Lower lobe of right lung (tissue), 2 donors: ENCODE results near the gene USP17L11. TPM values are rescaled to one million over a fixed set of nuclear protein-coding genes. Genes with fewer than 3 reads are reported as not detected.
"Not testable (repeated sequence)": the region's sequence is repeated elsewhere in the genome, so short reads cannot be mapped to it uniquely, and the experiment has no call there.

Experiments
- ATAC-seq, 2 donors: fragments of 200-7000 bp; cut with Tn5 transposase; one replicate each; pipeline ENCODE4 v1.9.1; 2020 to 2022; ENCODE audit warnings: mild to moderate bottlenecking in 2 of 2, moderate library complexity in 2 of 2
- DNase-seq: peaks from one replicate; pipeline ENCODE4 v3.0.0-alpha.2; 2020
- H3K27ac ChIP-seq: fragments of 200-600 bp; one replicate; pipeline ENCODE4 v1.8.0; 2022
- H3K27me3 ChIP-seq: fragments of 200-600 bp; one replicate; pipeline ENCODE4 v1.8.0; 2022; ENCODE audit warnings: low read depth
- H3K36me3 ChIP-seq: fragments of 200-600 bp; one replicate; pipeline ENCODE4 v1.8.0; 2022; ENCODE audit warnings: mild to moderate bottlenecking
- H3K4me1 ChIP-seq: fragments of 200-600 bp; one replicate; pipeline ENCODE4 v1.8.0; 2022
- H3K4me3 ChIP-seq: fragments of 200-600 bp; one replicate; pipeline ENCODE4 v1.8.0; 2022; ENCODE audit warnings: mild to moderate bottlenecking
- H3K9me3 ChIP-seq: fragments of 200-600 bp; one replicate; pipeline ENCODE4 v1.8.0; 2022
- intact Hi-C: fragments of 100-400 bp; cut with DNase I; formaldehyde crosslinking; loops from one replicate; pipeline ENCODE4 v1.11.0; 2022
- long read RNA-seq: library from polyadenylated mRNA; unstranded; transcript quantifications from one replicate; pipeline ENCODE4 v2.0.0, GENCODE V29; 2021
- total RNA-seq: library from RNA; stranded (reverse); fragmentation: NEBNext Ultra II Directional; extraction: Animal tissue kit (Norgen Biotek cat#: 25700); gene quantifications from one replicate; pipeline ENCODE4 v1.2.1, GENCODE V29; 2021
- donor health status: DM: no; HTN: yes; CAD: no; lungs with severe emphysema.

The USP17L11 gene, protein sequence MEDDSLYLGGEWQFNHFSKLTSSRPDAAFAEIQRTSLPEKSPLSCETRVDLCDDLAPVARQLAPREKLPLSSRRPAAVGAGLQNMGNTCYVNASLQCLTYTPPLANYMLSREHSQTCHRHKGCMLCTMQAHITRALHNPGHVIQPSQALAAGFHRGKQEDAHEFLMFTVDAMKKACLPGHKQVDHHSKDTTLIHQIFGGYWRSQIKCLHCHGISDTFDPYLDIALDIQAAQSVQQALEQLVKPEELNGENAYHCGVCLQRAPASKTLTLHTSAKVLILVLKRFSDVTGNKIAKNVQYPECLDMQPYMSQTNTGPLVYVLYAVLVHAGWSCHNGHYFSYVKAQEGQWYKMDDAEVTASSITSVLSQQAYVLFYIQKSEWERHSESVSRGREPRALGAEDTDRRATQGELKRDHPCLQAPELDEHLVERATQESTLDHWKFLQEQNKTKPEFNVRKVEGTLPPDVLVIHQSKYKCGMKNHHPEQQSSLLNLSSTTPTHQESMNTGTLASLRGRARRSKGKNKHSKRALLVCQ
- total RNA-seq = not detected
- long read RNA-seq = 0 reads

DNA sequence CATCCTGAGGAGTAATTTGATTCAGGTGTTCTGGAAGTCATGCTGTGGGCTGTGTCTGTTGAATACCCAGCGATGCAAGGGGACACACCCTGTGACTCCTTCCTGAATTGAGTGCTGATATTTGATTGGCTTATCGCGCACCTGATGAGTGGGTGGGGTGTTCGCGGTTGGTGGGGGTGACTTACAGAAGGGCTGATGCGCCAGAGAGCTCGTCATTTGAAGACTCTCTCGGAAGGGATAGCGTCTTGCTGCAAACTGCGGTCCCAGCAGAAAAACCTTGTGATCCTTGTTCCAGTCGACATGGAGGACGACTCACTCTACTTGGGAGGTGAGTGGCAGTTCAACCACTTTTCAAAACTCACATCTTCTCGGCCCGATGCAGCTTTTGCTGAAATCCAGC lies at the start of gene USP17L11:
Gene USP17L11, plus strand, starts transcription at position 301 of the 400 bp plus-strand sequence. Its CDS starts 0 bp downstream, at position 301.
- not testable (repeated sequence) for DNase-seq

DNA sequence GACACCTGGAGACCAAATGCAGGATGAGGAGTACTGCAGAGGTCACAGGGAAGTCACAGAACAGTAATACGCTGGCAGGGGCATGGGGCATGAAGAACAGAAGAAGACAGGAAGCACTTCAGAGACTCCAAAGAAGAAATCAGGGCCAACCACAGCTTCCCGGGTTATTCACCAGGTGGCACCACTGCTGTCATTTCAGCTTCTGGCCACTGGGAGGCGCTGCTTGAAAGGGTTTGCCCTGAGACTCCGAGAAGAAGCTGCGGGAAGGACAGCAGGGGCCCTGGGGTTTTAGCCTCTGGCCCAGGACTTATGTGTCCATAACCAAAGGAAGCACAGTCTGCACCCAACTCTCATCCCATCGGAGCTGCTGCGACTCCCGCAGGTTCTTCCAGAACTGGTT lies 49.2 kb upstream of the USP17L11 start:
- H3K27me3 ChIP-seq, DNase-seq, intact Hi-C loops, H3K36me3 ChIP-seq, ATAC-seq, H3K27ac ChIP-seq, H3K4me3 ChIP-seq, H3K4me1 ChIP-seq, H3K9me3 ChIP-seq: not testable (repeated sequence)

More for the DNA sequence above, at the start of gene USP17L11:
- H3K4me1 ChIP-seq, intact Hi-C loops, H3K36me3 ChIP-seq, H3K4me3 ChIP-seq, H3K27me3 ChIP-seq, H3K9me3 ChIP-seq, ATAC-seq, H3K27ac ChIP-seq: not testable (repeated sequence)

DNA sequence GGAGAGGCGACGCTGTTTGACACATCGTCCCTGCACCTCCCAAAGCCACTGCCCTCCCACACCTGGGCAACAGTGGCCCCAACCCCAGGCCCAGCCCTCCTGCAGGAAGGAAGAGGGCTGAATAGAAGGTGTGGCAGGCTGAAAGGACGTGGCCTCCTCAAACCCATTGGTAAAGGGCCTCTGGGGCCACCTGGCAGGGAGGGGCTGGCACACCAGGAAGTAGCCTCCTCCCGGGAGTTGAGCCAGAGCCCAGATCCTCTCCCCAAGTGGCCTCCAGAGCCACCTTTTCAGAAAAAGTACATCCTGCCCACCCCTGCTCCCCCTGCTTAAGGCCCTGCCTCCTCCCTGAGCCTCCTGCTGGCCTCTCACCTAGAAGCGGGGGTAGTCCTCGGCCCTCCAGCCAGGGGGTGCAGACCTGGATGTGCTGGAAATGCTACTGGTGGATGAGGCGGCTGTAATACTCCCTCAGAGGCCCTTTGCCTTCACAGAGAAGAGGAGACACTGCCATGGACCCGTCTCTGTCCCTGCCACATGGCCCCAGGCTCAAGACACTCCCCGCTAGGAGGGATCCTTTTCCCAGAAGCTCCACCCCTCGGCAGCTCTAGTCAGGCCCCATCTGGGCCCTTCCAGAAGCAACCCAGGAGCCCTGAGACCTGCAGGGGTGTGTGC lies 45.3 kb upstream of the USP17L11 start, which contains the start of gene FAM90A26:
Gene FAM90A26, plus strand, starts transcription at position 619 of the 669 bp plus-strand sequence. CDS start 2,764 bp downstream, outside the sequence.
- H3K27me3 ChIP-seq, H3K4me3 ChIP-seq, intact Hi-C loops, H3K9me3 ChIP-seq, ATAC-seq, H3K27ac ChIP-seq, H3K4me1 ChIP-seq, H3K36me3 ChIP-seq: not testable (repeated sequence)
- DNase-seq = peak; percentile 46

DNA sequence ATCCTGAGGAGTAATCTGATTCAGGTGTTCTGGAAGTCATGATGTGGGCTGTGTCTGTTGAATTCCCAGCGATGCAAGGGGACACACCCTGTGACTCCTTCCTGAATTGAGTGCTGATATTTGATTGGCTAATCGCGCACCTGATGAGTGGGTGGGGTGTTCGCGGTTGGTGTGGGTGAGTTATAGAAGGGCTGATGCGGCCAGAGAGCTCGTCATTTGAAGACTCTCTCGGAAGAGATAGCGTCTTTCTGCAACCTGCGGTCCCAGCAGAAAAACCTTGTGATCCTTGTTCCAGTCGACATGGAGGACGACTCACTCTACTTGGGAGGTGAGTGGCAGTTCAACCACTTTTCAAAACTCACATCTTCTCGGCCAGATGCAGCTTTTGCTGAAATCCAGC lies 4.8 kb upstream of the USP17L11 start, which contains the start of gene USP17L10:
Gene USP17L10, plus strand, starts transcription at position 301 of the 400 bp plus-strand sequence. Its CDS starts 0 bp downstream, at position 301.
- H3K4me1 ChIP-seq, H3K36me3 ChIP-seq, H3K4me3 ChIP-seq, H3K27me3 ChIP-seq, DNase-seq, H3K27ac ChIP-seq, intact Hi-C loops, ATAC-seq, H3K9me3 ChIP-seq: not testable (repeated sequence)

- intact Hi-C loops, H3K36me3 ChIP-seq, H3K27me3 ChIP-seq, H3K4me1 ChIP-seq, ATAC-seq, H3K27ac ChIP-seq, H3K4me3 ChIP-seq, H3K9me3 ChIP-seq: not testable (repeated sequence)
- DNase-seq = peak; percentile 22
Observed at GRCh38 chr4:9214701-9215100, 504 bp upstream of the USP17L11 start.

DNA sequence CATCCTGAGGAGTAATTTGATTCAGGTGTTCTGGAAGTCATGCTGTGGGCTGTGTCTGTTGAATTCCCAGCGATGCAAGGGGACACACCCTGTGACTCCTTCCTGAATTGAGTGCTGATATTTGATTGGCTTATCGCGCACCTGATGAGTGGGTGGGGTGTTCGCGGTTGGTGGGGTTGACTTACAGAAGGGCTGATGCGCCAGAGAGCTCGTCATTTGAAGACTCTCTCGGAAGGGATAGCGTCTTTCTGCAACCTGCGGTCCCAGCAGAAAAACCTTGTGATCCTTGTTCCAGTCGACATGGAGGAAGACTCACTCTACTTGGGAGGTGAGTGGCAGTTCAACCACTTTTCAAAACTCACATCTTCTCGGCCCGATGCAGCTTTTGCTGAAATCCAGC lies 4.6 kb downstream of the USP17L11 start, which contains the start of gene USP17L12:
Gene USP17L12, plus strand, starts transcription at position 301 of the 400 bp plus-strand sequence. Its CDS starts 0 bp downstream, at position 301.
- ATAC-seq, H3K27me3 ChIP-seq, H3K4me3 ChIP-seq, H3K9me3 ChIP-seq, H3K27ac ChIP-seq, H3K36me3 ChIP-seq, DNase-seq, H3K4me1 ChIP-seq, intact Hi-C loops: not testable (repeated sequence)

DNA sequence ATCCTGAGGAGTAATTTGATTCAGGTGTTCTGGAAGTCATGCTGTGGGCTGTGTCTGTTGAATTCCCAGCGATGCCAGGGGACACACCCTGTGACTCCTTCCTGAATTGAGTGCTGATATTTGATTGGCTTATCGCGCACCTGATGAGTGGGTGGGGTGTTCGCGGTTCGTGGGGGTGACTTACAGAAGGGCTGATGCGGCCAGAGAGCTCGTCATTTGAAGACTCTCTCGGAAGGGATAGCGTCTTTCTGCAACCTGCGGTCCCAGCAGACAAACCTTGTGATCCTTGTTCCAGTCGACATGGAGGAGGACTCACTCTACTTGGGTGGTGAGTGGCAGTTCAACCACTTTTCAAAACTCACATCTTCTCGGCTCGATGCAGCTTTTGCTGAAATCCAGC lies 9.4 kb downstream of the USP17L11 start, which contains the start of gene USP17L13:
Gene USP17L13, plus strand, starts transcription at position 301 of the 400 bp plus-strand sequence. Its CDS starts 0 bp downstream, at position 301.
- H3K27ac ChIP-seq, intact Hi-C loops, H3K4me3 ChIP-seq, H3K27me3 ChIP-seq, H3K4me1 ChIP-seq, DNase-seq, ATAC-seq, H3K9me3 ChIP-seq, H3K36me3 ChIP-seq: not testable (repeated sequence)

DNA sequence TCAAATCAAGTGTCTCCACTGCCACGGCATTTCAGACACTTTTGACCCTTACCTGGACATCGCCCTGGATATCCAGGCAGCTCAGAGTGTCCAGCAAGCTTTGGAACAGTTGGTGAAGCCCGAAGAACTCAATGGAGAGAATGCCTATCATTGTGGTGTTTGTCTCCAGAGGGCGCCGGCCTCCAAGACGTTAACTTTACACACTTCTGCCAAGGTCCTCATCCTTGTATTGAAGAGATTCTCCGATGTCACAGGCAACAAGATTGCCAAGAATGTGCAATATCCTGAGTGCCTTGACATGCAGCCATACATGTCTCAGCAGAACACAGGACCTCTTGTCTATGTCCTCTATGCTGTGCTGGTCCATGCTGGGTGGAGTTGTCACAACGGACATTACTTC lies 15.0 kb downstream of the USP17L11 start:
- H3K4me3 ChIP-seq, DNase-seq: not testable (repeated sequence)

DNA sequence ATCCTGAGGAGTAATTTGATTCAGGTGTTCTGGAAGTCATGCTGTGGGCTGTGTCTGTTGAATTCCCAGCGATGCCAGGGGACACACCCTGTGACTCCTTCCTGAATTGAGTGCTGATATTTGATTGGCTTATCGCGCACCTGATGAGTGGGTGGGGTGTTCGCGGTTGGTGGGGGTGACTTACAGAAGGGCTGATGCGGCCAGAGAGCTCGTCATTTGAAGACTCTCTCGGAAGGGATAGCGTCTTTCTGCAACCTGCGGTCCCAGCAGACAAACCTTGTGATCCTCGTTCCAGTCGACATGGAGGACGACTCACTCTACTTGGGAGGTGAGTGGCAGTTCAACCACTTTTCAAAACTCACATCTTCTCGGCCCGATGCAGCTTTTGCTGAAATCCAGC lies 18.9 kb downstream of the USP17L11 start, which contains the start of gene USP17L15:
Gene USP17L15, plus strand, starts transcription at position 301 of the 400 bp plus-strand sequence. Its CDS starts 0 bp downstream, at position 301.
- DNase-seq, H3K4me3 ChIP-seq, H3K9me3 ChIP-seq, H3K27ac ChIP-seq, H3K36me3 ChIP-seq, ATAC-seq, H3K4me1 ChIP-seq, H3K27me3 ChIP-seq, intact Hi-C loops: not testable (repeated sequence)

More for the DNA sequence above, 15.0 kb downstream of the USP17L11 start:
- H3K36me3 ChIP-seq, H3K4me1 ChIP-seq, H3K9me3 ChIP-seq, H3K27me3 ChIP-seq, ATAC-seq, intact Hi-C loops, H3K27ac ChIP-seq: not testable (repeated sequence)

GRCh38 chr4:9238461-9238860 lies 23.3 kb downstream of the USP17L11 start:
- H3K4me1 ChIP-seq, H3K27ac ChIP-seq, intact Hi-C loops, H3K36me3 ChIP-seq, H3K27me3 ChIP-seq, H3K4me3 ChIP-seq, ATAC-seq, H3K9me3 ChIP-seq: not testable (repeated sequence)
- DNase-seq = peak; percentile 43

DNA sequence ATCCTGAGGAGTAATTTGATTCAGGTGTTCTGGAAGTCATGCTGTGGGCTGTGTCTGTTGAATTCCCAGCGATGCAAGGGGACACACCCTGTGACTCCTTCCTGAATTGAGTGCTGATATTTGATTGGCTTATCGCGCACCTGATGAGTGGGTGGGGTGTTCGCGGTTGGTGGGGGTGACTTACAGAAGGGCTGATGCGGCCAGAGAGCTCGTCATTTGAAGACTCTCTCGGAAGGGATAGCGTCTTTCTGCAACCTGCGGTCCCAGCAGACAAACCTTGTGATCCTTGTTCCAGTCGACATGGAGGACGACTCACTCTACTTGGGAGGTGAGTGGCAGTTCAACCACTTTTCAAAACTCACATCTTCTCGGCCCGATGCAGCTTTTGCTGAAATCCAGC lies 28.4 kb downstream of the USP17L11 start, which contains the start of gene USP17L17:
Gene USP17L17, plus strand, starts transcription at position 301 of the 400 bp plus-strand sequence. Its CDS starts 0 bp downstream, at position 301.
- H3K27me3 ChIP-seq, H3K36me3 ChIP-seq, H3K9me3 ChIP-seq, H3K27ac ChIP-seq, H3K4me3 ChIP-seq, intact Hi-C loops, ATAC-seq, H3K4me1 ChIP-seq, DNase-seq: not testable (repeated sequence)

GRCh38 chr4:9247953-9248680 lies 32.9 kb downstream of the USP17L11 start, which contains the start of gene USP17L18:
TSS of gene USP17L18 (plus strand) at chr4:9248630. CDS start at chr4:9248630, 0 bp downstream.
- H3K27ac ChIP-seq, ATAC-seq, H3K4me1 ChIP-seq, H3K4me3 ChIP-seq, H3K36me3 ChIP-seq, H3K27me3 ChIP-seq, intact Hi-C loops, H3K9me3 ChIP-seq: not testable (repeated sequence)
- DNase-seq = peak; percentile 23
